GF-D8 (cell line): ENCODE measurements around the gene SPTBN5.

Experiments
- DNase-seq: peaks from one replicate; lab custom pipeline; 2025; lab: John Stamatoyannopoulos, UW

Gene SPTBN5

GRCh38 chr15:41926185-41927056 lies 32.6 kb upstream of the SPTBN5 start:
- DNase-seq: no peak

GRCh38 chr15:41925086-41925608 lies 31.3 kb upstream of the SPTBN5 start:
- DNase-seq: no peak

DNA sequence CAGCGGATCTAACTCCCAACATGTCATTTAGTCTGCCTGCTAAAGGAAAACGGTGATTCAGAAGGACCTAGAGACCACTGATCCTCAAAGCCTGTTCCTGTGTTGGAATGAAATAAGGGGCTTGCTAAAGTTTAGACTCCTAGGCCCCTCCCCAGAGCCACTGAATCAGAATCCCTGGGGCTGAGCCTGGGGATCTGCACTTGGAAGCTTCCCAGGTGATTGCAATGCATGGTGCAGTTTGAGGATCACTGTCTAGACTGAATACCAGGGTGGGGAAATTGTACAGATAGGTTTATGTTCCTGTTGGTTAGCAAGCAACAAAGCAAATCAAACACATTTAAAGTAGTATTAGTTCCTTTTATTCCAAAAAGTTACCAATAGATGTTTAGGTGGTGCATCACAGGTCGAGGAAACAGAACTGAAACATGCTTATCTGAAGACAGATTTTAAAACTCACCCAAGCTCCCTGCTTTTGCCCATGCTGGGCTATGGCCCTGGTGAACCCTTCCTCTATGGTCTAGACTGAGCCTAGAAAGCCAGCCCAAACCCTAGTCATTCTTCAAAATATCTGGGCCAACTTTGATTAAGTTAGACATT lies 29.6 kb upstream of the SPTBN5 start:
- no peak for DNase-seq

GRCh38 chr15:41922353-41922752 lies 28.5 kb upstream of the SPTBN5 start:
- DNase-seq: no peak

DNA sequence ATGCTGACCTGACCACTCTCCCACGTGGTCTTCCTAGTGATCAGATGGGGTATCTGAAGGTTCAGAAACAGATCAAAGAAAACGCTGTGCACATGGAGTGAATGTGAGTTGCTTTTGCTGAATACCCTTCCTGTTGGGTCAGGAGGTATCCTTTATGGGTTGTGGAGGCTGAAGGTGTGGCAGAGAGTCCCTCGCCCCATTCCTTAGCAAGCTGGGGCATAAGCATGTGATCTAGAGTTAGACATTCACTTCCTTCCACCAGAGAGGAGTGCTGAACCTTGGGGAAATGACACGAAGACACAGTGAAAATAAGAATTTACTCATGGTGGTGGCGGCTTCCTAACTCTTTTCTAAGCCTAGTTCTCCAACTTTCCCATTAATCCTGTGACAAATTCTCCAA lies 27.8 kb upstream of the SPTBN5 start:
- DNase-seq: no peak

DNA sequence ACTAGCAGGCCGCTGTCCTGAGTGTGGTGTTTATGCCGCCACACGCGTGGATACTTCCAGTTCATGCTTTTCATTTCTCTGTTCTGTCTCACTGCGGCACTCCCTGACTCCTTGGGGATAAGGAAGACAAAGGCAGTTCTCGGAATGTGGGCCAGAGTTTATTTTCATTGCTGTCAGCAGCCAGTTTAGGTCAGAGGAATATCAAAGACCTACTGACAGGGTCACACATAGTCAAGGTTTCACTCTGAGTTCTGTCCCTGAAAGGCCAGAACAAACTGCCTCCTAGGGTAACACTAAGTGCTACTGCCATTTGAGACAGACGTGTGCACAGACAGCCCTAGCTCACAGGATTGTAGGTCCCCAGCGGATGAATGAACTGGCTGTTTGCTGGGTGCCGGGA lies 27.3 kb upstream of the SPTBN5 start:
- DNase-seq: no peak

DNA sequence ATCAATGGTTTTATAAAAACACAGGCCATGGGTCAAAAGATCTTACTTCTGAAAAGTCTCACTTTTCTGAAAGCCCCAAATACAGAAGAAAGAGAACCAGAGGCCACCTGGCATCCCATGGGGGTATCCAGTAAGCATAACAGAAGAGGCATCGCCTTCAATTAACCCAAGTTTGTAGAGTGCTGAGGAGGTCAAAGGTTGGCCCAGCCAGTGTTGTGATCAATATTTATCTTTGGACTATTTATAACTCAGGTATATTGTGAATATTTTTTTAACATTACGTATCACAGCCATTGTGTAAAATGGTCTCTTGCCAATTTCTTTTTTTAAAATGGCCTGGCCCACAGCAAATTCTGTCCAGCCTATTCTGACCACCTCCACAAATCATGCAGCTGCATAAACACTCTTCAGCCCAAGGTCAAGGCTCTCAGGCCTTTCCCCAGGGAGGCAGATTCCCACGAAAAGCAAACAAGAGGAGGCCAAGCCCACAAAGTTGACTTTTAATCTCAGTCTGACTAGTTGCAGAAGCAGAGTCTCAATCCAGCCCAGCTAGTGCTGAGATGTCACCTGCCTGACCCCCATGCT lies 26.2 kb upstream of the SPTBN5 start:
- DNase-seq: no peak

GRCh38 chr15:41919201-41919820 lies 25.5 kb upstream of the SPTBN5 start:
- no peak for DNase-seq

GRCh38 chr15:41918506-41919126 lies 24.8 kb upstream of the SPTBN5 start:
- no peak for DNase-seq

DNA sequence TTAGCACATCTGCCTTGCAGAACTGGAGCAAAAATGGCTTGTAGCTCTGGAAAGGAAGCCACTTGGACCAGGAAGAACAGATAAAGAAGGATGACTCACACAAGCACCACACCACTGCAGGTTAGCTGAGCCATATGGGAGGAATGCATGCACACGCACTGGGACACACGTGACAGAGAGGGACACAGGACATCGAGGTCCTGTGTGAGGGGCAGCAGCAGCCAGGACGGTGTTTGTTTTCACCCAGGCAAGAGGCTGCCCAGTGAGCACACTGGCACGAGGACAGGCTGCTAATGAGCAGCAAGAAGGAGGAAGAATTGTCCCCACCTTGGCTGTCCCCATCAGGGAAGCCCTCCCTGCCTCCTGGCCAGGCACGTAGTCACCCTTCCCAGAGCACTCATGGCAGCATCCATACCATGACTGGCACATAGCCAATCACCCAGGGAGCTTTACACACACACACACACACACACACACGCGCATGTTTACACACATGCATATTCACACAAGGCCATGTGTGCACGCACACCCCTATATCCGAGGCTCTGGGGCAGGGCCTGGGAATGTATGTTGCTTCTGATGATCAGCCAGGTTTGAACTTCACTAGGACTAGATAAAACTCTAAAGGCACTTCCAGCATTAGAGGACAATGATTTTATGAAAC lies 24.0 kb upstream of the SPTBN5 start:
- no peak for DNase-seq

DNA sequence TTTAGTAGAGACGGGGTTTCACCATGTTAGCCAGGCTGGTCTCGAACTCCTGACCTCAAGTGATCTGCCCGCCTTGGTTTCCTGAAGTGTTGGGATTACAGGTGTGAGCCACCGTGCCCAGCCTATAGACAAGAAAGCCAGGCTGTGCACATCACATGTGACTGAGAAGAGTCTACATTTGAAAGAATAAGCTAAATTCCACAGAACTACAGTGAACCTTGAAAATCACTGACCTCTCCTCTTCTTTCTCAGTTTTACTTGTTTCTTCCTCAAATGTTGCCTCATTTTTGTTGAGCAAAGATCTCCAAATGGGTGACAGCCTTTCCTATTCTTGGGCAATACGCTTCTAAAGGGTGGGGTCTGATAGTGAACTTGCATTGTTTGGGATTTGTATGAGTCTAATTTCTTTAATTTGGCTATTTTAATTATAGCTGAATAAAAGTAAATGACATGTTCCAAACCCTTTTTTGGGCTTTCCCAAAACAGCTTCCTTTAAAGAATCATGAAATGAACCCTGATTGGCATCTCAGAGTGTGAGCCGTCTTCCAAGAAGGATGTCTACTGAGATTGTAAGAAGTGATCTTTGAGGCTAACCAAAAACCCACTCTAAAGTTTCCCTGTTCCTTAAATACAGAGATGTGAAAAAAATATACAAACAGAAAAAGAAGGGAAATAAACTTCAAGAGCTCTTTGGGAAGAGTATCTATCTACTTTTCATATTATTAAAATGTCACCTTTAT lies 21.6 kb upstream of the SPTBN5 start:
- no peak for DNase-seq

GRCh38 chr15:41914411-41914810 lies 20.6 kb upstream of the SPTBN5 start:
- DNase-seq: no peak

DNA sequence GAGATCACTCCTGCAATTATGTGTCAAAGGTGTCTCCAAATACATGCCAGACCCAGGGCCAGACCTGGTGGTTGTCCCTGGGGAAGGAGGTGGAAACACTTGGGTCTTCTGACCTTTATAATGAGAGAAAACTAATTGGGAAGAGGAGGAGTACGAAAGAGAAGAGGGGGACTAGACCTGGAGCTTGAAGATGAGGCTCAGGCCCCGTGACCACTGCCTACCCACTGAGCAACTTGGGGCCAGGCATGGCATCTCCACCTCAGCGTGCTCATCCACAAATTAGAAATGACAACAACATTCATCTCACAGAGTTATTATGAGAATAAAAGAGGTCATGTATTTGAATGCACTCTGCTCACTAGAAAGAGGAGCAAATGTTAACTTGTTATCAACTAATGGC lies 19.4 kb upstream of the SPTBN5 start:
- no peak for DNase-seq

- no peak for DNase-seq
These were observed 18.0 kb upstream of the SPTBN5 start for GRCh38 chr15:41911691-41912345.

GRCh38 chr15:41908736-41909461 lies 15.0 kb upstream of the SPTBN5 start:
- no peak for DNase-seq

DNA sequence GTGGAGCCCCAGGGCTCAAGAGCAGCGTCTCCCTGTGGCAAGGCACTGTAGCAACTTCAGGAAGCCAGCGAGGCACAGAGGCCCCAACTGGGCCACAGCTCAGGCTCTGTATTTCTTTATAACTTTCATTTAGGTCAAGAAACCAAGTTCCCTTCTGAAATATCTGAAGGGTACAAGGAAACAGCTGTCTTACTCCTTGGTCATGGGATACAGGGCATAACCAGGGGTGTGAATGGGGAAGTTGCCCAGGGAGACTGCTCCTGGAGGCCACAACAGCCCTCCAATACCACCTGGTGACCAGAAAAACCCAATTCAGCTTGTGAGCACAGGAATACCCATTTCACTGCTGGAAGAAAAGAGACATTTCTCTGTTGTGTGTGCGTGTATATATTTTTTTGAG lies 13.3 kb upstream of the SPTBN5 start:
- DNase-seq: no peak

GRCh38 chr15:41906608-41907007 lies 12.8 kb upstream of the SPTBN5 start:
- DNase-seq: no peak

DNA sequence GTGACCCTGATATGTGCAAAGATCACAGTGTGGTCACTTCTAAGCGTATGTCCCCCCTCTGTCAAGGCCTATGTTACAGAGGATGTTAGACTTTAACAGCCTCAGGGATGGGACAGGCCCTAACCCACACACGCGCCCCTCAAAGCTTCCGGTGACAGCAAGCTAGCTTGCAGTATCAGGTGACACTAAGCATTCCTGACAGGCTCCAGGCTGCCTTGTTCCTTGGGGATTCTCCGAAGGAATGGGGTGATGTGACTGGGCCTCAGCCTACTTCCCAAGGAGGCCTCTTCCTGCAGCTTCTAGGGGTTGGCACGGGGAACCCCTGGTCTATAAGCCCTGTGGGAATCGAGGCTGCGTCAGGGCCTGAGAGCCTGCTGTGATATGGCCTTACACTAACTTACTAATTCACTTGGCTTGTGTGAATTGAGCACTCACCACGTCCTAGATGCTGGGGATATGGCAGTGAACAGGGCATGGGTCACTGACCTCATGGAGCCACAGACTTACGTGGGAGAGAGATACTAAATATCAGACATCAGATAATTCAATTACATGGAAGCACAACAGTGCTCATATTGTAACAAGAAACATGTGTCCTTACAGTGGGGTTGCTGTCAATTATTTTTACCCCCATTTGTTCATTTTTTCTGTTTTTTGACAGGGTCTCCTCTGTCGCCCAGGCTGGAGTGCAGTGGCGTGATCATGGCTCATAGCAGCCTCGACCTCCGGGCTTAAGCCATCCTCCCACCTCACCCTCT lies 11.4 kb upstream of the SPTBN5 start:
- no peak for DNase-seq

- DNase-seq: no peak
These were observed 10.7 kb upstream of the SPTBN5 start for GRCh38 chr15:41904541-41905005.
